Cardiac atrium fibroblast (primary cell): ENCODE results near the gene UCMA. TPM values are rescaled to one million over a fixed set of nuclear protein-coding genes. Genes with fewer than 3 reads are reported as not detected.

ENCODE experiments used
- total RNA-seq: library from RNA; depleted of rRNA; stranded (reverse); fragments of >200 nt; gene quantifications from 2 replicates; pipeline ENCODE4 v1.2.3, GENCODE V29; 2015

Gene UCMA, protein sequence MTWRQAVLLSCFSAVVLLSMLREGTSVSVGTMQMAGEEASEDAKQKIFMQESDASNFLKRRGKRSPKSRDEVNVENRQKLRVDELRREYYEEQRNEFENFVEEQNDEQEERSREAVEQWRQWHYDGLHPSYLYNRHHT
- total RNA-seq = not detected in 2 replicates

DNA sequence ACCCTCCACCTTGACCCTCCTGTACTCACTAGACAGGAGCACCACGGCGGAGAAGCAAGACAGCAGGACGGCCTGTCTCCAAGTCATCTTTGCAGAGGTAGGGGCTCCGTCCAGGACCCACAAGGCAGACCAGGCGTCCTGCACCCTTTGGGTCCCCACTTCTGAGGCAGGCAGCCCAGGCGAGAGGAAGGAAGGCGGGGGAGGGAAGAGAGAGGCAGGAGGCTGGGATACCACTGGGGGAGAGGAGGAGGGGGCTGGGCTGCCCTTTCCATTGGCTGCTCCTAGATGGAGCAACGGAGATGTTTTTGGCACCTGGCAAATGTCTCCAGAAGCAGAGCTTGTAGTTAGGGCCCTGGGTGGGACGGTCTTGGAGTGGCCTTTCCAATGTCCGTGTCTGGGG is at the start of gene UCMA:
UCMA (minus strand) TSS at position 203 of the 400 bp plus-strand sequence; CDS start at position 87, 116 bp downstream.

Other genes starting within 250 kb of the UCMA start
- gene CCDC3, start 232.7 kb downstream of the UCMA start, total RNA-seq = 11.2 and 12.2 TPM in 2 replicates
- 31.6 and 66.4 TPM in 2 replicates for gene OPTN, start 134.2 kb downstream of the UCMA start, total RNA-seq
- 2.2 and 2.6 TPM in 2 replicates for gene MCM10, start 72.8 kb downstream of the UCMA start, total RNA-seq
- gene PHYH, start 65.7 kb upstream of the UCMA start, total RNA-seq = 17.0 and 18.8 TPM in 2 replicates
- gene SEPHS1, start 113.9 kb upstream of the UCMA start, total RNA-seq = 47.7 and 49.1 TPM in 2 replicates